Fibroblast of skin of scalp (primary cell): Measurements from ENCODE around the gene TXNDC5.
A peak's percentile ranks its signal among the peaks of the same experiment; 100 is the strongest.

Experiments used
- DNase-seq: peaks from one replicate; pipeline ENCODE4 v3.0.0-alpha.2; 2013

Gene TXNDC5

DNA sequence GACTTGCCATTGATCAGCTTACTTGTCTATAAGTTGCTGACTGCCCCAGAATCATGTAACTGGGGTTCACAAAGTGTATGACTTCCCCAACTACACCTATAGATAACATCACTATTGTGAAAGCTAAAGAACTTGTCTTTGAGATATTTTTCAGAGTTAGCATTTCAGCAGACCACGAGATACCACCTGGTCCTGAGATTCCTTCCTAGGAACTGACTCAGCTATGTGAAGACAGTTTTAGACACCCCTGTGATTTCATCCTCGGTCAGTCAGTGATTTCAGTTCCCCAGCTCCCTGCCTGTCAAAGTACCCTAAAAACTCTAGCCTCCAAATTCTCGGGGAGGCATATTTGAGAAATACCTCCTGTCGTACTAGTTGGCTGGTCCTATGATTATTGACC, 62.4 kb downstream of the TXNDC5 start:
- no peak for DNase-seq

- peak; percentile 55 for DNase-seq
Observed at GRCh38 chr6:7846966-7847818, 63.4 kb downstream of the TXNDC5 start.

GRCh38 chr6:7841781-7842468, 68.7 kb downstream of the TXNDC5 start:
- DNase-seq = no peak

GRCh38 chr6:7836371-7837026, 74.1 kb downstream of the TXNDC5 start:
- no peak for DNase-seq

GRCh38 chr6:7833751-7834070, 76.9 kb downstream of the TXNDC5 start:
- DNase-seq = no peak

DNA sequence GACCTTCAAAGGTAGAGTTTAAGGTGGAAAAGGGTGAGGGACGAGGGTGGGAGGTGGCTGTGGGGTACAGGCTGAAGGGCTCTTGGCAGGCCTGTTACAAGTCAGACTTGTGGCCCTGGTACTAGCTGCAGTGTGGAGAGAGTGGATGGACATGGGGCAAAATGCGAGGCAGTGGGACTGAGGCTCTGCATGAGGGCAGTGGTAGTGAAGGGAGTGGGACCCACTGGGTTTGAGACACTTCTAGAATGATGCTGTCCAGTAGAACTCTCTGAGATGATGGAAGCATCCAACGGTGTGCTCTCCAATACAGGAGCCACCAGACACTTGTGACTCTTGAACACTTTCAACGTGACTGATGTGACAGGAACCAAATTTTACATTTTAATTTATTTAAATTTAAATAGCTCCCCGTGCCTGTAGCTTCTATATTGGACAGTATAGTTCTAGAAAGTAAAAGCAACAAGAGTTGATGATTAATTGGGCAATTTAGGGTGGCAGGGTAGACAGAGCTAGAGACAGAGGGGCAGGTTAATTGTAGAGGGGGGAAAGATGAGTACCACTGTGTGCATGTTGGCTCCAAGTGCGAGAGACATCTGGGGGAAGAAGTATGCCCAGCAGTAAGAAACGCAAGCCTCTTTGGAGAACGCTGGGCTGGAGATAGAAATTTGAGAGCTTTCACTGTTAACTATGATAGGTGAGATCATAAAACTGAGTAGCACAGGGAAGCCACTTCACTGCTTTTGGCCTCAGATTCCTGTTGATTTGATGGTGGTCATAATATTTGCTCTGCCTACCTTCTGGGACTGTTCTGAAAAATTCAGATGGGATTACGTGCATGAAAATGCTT, 77.5 kb downstream of the TXNDC5 start:
- no peak for DNase-seq
